T-cell (primary cell): ENCODE measurements around the gene POLE. TPM values are rescaled to one million over a fixed set of nuclear protein-coding genes. Genes with fewer than 3 reads are reported as not detected.

Experiments
- ATAC-seq, 4 experiments: fragments of 200-7000 bp in 3 of 4; fragments of 150-1000 bp in 1 of 4; cut with Tn5 transposase; replicated peaks in 1 of 4; 1 replicate in 3 of 4; 2 replicates in 1 of 4; pipeline ENCODE4 v1.10.0; 2021; ENCODE audit warnings: moderate library complexity in 3 of 4, mild to moderate bottlenecking in 2 of 4, moderate number of reproducible peaks in 1 of 4
- CTCF ChIA-PET, 2 donors: fragments of 300-600 bp; sonication (Branson Sonifier 250); formaldehyde crosslinking; loops; one replicate each; lab custom pipeline; 2022; ENCODE audit warnings: antibody characterized with exemption in 2 of 2; lab: Charles Lee
- POLR2A ChIA-PET, 2 donors: fragments of 300-600 bp; sonication (Branson Sonifier 250); formaldehyde crosslinking; loops; one replicate each; lab custom pipeline; 2022; ENCODE audit warnings: antibody characterized with exemption in 2 of 2; lab: Charles Lee
- DNase-seq, 35 experiments: peaks; one replicate each; pipeline versions ENCODE4 v3.0.0 to v3.0.0-alpha.2; 2013 to 2023
- H3K27ac ChIP-seq: one replicate; pipeline ENCODE4 v1.5.1; 2013; ENCODE audit warnings: low read length
- H3K27me3 ChIP-seq, 2 experiments: replicated peaks in 1 of 2; 1 replicate in 1 of 2; 2 replicates in 1 of 2; pipeline versions ENCODE4 v1.6.1 to v1.7.0; 2013; ENCODE audit warnings: low read length in 1 of 2, mixed read lengths in 1 of 2; ENCODE audit not compliant: control insufficient read depth in 2 of 2, insufficient read depth in 2 of 2; ENCODE audit errors: extremely low read depth in 1 of 2
- H3K36me3 ChIP-seq, 2 donors: 1 replicate in 1 of 2; 2 replicates in 1 of 2; pipeline versions ENCODE4 v1.6.1 to v1.7.0; 2013; ENCODE audit warnings: low read length in 1 of 2; ENCODE audit not compliant: control insufficient read depth in 2 of 2, insufficient read depth in 1 of 2; ENCODE audit errors: extremely low read depth in 1 of 2
- H3K4me1 ChIP-seq, 2 experiments: 1 replicate in 1 of 2; 2 replicates in 1 of 2; pipeline versions ENCODE4 v1.6.1 to v1.7.0; 2013; ENCODE audit warnings: low read length in 2 of 2, mixed read lengths in 1 of 2; ENCODE audit not compliant: insufficient read depth in 2 of 2, control insufficient read depth in 1 of 2; ENCODE audit errors: extremely low read depth in 1 of 2
- H3K4me3 ChIP-seq, 2 donors: 1 replicate in 1 of 2; 2 replicates in 1 of 2; pipeline versions ENCODE4 v1.5.1 to v1.7.0; 2013; ENCODE audit warnings: mild to moderate bottlenecking in 2 of 2, low read length in 1 of 2, moderate library complexity in 1 of 2; ENCODE audit not compliant: control insufficient read depth in 1 of 2; ENCODE audit errors: extremely low read depth in 1 of 2
- H3K9me3 ChIP-seq: 2 replicates; pipeline ENCODE4 v1.7.0; 2013
- H3K27ac Mint-ChIP-seq, 2 donors: one replicate each; pipeline ENCODE4 v1.8.0; 2020 to 2021; ENCODE audit warnings: mild to moderate bottlenecking in 2 of 2, mixed read lengths in 2 of 2
- H3K27me3 Mint-ChIP-seq, 2 donors: one replicate each; pipeline ENCODE4 v1.8.0; 2021 to 2022; ENCODE audit warnings: mixed read lengths in 2 of 2
- H3K36me3 Mint-ChIP-seq: one replicate; pipeline ENCODE4 v1.8.0; 2021; ENCODE audit warnings: mixed read lengths
- H3K4me1 Mint-ChIP-seq, 3 donors: one replicate each; pipeline ENCODE4 v1.8.0; 2020 to 2022; ENCODE audit warnings: mixed read lengths in 3 of 3, mild to moderate bottlenecking in 1 of 3
- H3K4me3 Mint-ChIP-seq, 3 donors: one replicate each; pipeline ENCODE4 v1.8.0; 2020 to 2022; ENCODE audit warnings: mild to moderate bottlenecking in 3 of 3, mixed read lengths in 3 of 3, moderate library complexity in 3 of 3
- H3K9me3 Mint-ChIP-seq, 3 donors: one replicate each; pipeline ENCODE4 v1.8.0; 2020 to 2022; ENCODE audit warnings: mixed read lengths in 3 of 3
- WGBS: methylation state at CpG from one replicate; pipeline ENCODE4 v1.1.5; 2013; ENCODE audit warnings: missing lambda C conversion rate; ENCODE audit not compliant: insufficient coverage; 5-methylcytosine and 5-hydroxymethylcytosine counted together
- total RNA-seq, 35 experiments: library from RNA in 6 of 35; stranded (reverse) in 6 of 35; fragments of 120-200 nt in 1 of 35; gene quantifications; one replicate each; pipeline versions ENCODE4 v1.2.1 to v1.2.4 and lab custom pipeline; 2013 to 2026

The POLE gene
- total RNA-seq, 5 donors from 2014 or later (not counting 1 experiment from before 2014, with no cell fraction given) = 43.6 to 70.4 (median 66.1) TPM

DNA sequence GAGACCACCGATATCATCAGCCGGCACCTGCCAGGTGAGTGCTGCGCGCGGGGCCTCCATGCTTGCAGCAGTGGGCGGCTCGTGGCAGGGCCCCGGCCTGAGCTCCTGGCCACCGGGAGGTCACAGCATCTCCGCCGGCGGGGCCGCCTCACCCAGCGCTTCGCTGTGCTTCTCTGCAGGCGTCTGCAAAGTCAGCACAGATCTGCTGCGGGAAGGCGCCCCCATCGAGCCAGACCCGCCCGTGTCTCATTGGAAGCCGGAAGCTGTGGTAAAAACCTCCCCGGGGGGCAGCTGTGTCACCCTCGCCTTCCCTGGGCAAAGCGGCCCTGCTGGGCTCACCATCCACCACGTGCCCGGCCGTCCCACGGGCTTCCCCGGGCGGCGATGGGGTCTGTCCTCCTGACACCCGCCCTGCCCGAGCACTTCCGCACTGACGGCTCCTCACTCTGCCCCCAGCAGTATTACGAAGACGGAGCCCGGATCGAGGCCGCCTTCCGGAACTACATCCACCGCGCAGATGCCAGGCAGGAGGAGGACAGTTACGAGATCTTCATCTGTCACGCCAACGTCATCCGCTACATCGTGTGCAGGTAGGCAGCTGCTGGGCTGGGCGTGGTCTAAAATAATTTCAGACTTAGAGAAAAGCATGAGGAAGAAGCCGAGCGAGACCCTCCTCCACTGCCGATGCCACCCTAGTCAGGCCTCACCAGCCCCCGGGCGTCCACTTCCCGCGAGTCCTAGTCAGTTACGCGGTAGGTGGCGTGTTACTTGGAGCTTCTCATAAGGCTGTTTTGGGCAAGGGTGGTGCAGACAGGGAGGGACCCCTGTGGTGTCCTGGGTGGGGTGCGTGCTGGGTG lies 30.6 kb upstream of the POLE start:
- H3K9me3 Mint-ChIP-seq = no peaks in the 10 kb centered on the region
- H3K4me1 Mint-ChIP-seq = peaks cover 7 to 13% (median 11%) of the 10 kb centered on the region in 3 donors
- ChIA-PET POLR2A (no interaction called here), CTCF (no interaction called here)
- 97% methylated on average over 56 of the region's 61 CpGs for WGBS
- H3K4me3 ChIP-seq = no peak overlapping the region
- no peaks in the 10 kb centered on the region for H3K27me3 Mint-ChIP-seq
- ATAC-seq (no peak), DNase-seq (no peak)
- no peak overlapping the region for H3K4me3 Mint-ChIP-seq
- H3K4me1 ChIP-seq = peaks cover 0 to 5% of the 10 kb centered on the region in 2 experiments
- no peak overlapping the region for H3K27ac Mint-ChIP-seq
- no peaks in the 10 kb centered on the region for H3K27me3 ChIP-seq
- peaks cover 30% of the 10 kb centered on the region for H3K36me3 Mint-ChIP-seq
- no peak overlapping the region for H3K27ac ChIP-seq
- no peaks in the 10 kb centered on the region for H3K9me3 ChIP-seq
- H3K36me3 ChIP-seq = peaks cover 26 to 62% of the 10 kb centered on the region in 2 donors

DNA sequence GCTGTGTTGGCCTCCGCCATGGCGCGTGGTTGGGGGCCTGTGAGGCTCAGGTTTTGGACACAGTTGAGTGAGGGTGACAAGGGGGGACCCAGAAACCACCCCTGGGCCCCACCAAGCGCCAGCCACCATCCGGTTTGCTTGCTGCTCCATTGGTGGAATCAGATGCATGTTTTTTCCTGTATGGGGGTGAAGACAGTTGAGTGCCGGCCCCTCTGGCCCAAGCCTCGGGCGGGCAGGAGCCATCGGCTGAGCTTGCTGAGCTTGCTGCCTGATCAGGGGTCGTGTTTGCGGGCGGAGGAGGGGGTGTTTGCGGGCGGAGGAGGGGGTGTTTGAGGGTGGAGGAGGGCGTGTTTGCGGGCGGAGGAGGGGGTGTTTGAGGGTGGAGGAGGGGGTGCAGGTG lies 29.9 kb upstream of the POLE start:
- DNase-seq (no peak), ATAC-seq (no peak)
- Histone ChIP-seq H3K4me3 (no peak overlapping the region), H3K27me3 (no peaks in the 10 kb centered on the region), H3K27ac (no peak overlapping the region), H3K36me3 (peaks cover 26 to 59% of the 10 kb centered on the region in 2 donors), H3K4me1 (peaks cover 2 to 5% of the 10 kb centered on the region in 2 experiments), H3K9me3 (no peaks in the 10 kb centered on the region)
- Mint-ChIP-seq H3K27me3 (no peaks in the 10 kb centered on the region), H3K4me1 (peaks cover 13 to 18% (median 15%) of the 10 kb centered on the region in 3 donors), H3K4me3 (no peak overlapping the region), H3K27ac (no peak overlapping the region), H3K9me3 (no peaks in the 10 kb centered on the region), H3K36me3 (peaks cover 30% of the 10 kb centered on the region)
- WGBS = 94% methylated on average over 13 of the region's 17 CpGs
- CTCF ChIA-PET = interaction anchor here in 1 of 2 donors (0.6 kb wide), 1 partner anchor 101 kb away, joined by 8 read pairs; no protein-coding TSS in a partner anchor
- POLR2A ChIA-PET = no interaction called here

- H3K27ac ChIP-seq = no peak overlapping the region
- H3K9me3 Mint-ChIP-seq = no peaks in the 10 kb centered on the region
- H3K9me3 ChIP-seq = no peaks in the 10 kb centered on the region
- no peaks in the 10 kb centered on the region for H3K27me3 ChIP-seq
- ChIA-PET POLR2A (no interaction called here), CTCF (no interaction called here)
- H3K4me3 ChIP-seq = no peak overlapping the region
- H3K27me3 Mint-ChIP-seq = no peaks in the 10 kb centered on the region
- H3K4me1 ChIP-seq = peaks cover 8 to 10% of the 10 kb centered on the region in 2 experiments
- DNase-seq (no peak), ATAC-seq (no peak)
- H3K36me3 Mint-ChIP-seq = peaks cover 30% of the 10 kb centered on the region
- peaks cover 23 to 56% of the 10 kb centered on the region in 2 donors for H3K36me3 ChIP-seq
- WGBS = 99% methylated on average over 9 of the region's 11 CpGs
- H3K4me3 Mint-ChIP-seq = no peak overlapping the region
- H3K27ac Mint-ChIP-seq = no peak overlapping the region
- peaks cover 15 to 22% (median 20%) of the 10 kb centered on the region in 3 donors for H3K4me1 Mint-ChIP-seq
Observed at GRCh38 chr12:132716356-132716755, 29.2 kb upstream of the POLE start.

GRCh38 chr12:132715874-132716273 lies 28.7 kb upstream of the POLE start:
- no peak for DNase-seq
- H3K4me1 Mint-ChIP-seq = peaks cover 15 to 23% (median 21%) of the 10 kb centered on the region in 3 donors
- ChIA-PET POLR2A (no interaction called here), CTCF (no interaction called here)
- Histone ChIP-seq H3K9me3 (no peaks in the 10 kb centered on the region), H3K36me3 (peaks cover 23 to 52% of the 10 kb centered on the region in 2 donors), H3K4me1 (peaks cover 9 to 12% of the 10 kb centered on the region in 2 experiments), H3K27ac (no peak overlapping the region), H3K27me3 (no peaks in the 10 kb centered on the region), H3K4me3 (no peak overlapping the region)
- H3K4me3 Mint-ChIP-seq = no peak overlapping the region
- no peak for ATAC-seq
- WGBS = 98% methylated on average over 8 of the region's 9 CpGs
- no peak overlapping the region for H3K27ac Mint-ChIP-seq
- H3K9me3 Mint-ChIP-seq = no peaks in the 10 kb centered on the region
- H3K27me3 Mint-ChIP-seq = no peaks in the 10 kb centered on the region
- peaks cover 27% of the 10 kb centered on the region for H3K36me3 Mint-ChIP-seq

- DNase-seq = no peak
- Mint-ChIP-seq H3K36me3 (peaks cover 14% of the 10 kb centered on the region), H3K9me3 (peaks cover 0 to 5% (median 4%) of the 10 kb centered on the region in 3 donors), H3K27ac (peak overlapping the region in 1 of 2 donors; percentile 11), H3K4me1 (peaks cover 21 to 29% (median 25%) of the 10 kb centered on the region in 3 donors), H3K27me3 (no peaks in the 10 kb centered on the region), H3K4me3 (peak overlapping the region in 2 of 3 donors; percentile 28 to 40)
- no peaks in the 10 kb centered on the region for H3K9me3 ChIP-seq
- H3K36me3 ChIP-seq = peaks cover 14 to 33% of the 10 kb centered on the region in 2 donors
- no peak for ATAC-seq
- WGBS = 71% methylated on average over 2 of the region's 2 CpGs
- H3K4me1 ChIP-seq = peaks cover 9 to 23% of the 10 kb centered on the region in 2 experiments
- POLR2A ChIA-PET = no interaction called here
- CTCF ChIA-PET = no interaction called here
- no peaks in the 10 kb centered on the region for H3K27me3 ChIP-seq
- H3K4me3 ChIP-seq = no peak overlapping the region
- no peak overlapping the region for H3K27ac ChIP-seq
Observed at GRCh38 chr12:132713123-132713522, 26.0 kb upstream of the POLE start.

DNA sequence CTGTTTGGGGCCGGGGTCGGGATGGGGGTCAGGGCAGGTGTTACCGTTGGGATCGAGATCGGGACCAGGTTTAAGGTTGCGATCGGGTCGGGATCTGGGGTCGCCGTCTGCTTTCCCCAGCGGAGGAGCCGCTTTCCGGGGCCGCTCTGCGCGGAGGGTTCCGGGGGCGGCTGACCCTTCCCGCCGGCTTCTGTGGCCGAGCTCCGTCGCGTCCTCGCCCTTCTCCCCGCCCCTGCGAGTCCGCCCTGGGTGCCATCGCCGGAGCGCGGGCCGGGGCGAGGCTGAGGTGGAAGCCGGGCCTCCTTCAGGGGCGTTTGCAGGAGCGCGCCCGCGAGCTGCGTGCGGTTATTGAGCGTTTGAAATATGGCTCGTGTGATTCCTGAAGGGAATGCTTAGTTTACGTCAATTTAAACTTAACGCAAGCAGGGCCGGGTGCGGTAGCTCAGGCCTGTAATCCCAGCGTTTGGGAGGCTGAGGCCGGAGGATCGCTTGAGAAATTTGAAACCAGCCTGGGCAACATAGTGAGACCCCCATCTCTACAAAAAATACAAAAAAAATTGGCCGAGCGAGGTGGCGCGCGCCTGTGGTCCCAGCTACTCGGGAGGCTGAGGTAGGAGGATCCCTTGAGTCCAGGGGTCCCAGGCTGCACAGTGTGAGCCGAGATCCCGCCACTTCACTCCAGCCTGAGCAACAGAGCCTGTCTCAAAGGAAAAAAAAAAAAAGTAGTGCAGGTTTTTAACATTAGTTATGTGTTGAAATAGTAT lies 24.1 kb upstream of the POLE start:
- Mint-ChIP-seq H3K9me3 (peaks cover 0 to 14% (median 13%) of the 10 kb centered on the region in 3 donors), H3K4me3 (peak overlapping the region; percentile 76 to 89 (median 77)), H3K4me1 (peaks cover 21 to 32% (median 25%) of the 10 kb centered on the region in 3 donors), H3K36me3 (peaks cover 14% of the 10 kb centered on the region), H3K27ac (peak overlapping the region in 1 of 2 donors; percentile 11), H3K27me3 (no peaks in the 10 kb centered on the region)
- Histone ChIP-seq H3K9me3 (no peaks in the 10 kb centered on the region), H3K27me3 (no peaks in the 10 kb centered on the region), H3K36me3 (peaks cover 11 to 17% of the 10 kb centered on the region in 2 donors), H3K4me1 (peaks cover 9 to 23% of the 10 kb centered on the region in 2 experiments), H3K27ac (no peak overlapping the region), H3K4me3 (peak overlapping the region; percentile 64 to 70)
- DNase-seq (peak in 8 of 35 experiments; percentile 1 to 30 (median 8)), ATAC-seq (peak in 3 of 4 experiments; percentile 1 to 12 (median 6))
- WGBS = 6% methylated on average over 47 of the region's 59 CpGs
- ChIA-PET POLR2A (interaction anchor here in 1 of 2 donors (0.5 kb wide), 1 partner anchor 32 kb away, joined by 4 read pairs; no protein-coding TSS in a partner anchor), CTCF (no interaction called here)
